Islet of Langerhans (tissue), 1 donor: ENCODE measurements around the gene KIAA1671.

ENCODE experiments used
- FAIRE-seq: peaks from one replicate; lab custom pipeline; 2011; peaks lifted over from hg19 to GRCh38; lab: Jason Lieb, UNC

KIAA1671 gene

DNA sequence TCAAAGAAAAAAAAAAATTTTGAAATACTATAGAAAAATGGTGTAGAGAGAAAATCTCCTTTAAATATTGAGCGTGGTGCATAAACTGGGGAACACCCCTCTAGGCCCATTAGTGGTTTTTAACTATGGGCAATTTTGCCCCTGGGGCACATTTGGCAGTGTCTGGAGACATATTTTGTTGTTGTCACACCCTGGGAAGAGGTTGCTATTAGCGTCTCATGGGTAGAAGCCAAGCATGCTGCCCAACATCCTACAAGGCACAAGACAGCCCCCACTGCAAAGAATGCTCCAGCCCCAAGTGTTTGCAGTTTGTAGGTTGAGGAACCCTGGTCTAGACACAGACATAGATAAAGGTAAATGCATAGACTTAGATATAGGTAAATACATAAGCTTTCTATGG, 92.6 kb downstream of the KIAA1671 start:
- FAIRE-seq, result no peak

DNA sequence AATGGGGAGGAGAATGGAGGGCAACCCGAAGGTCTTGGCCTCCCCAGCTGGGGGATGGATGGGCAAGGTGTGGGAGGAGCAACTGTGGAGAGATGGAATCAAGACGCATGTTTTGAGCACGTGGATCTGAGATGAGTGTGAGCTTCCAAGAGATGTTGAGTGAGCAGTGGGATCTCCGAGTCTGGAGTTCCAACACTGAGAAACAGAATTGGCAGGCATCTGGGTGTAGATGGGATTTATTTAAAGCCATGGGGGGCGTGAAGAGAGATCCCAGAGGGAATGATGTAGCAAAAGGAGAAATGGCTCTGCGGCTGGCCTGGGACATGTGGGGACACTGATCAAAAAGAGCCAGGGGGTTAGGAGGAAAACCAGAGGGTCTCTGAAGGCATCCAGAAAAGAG, 95.6 kb downstream of the KIAA1671 start:
- FAIRE-seq, result no peak

DNA sequence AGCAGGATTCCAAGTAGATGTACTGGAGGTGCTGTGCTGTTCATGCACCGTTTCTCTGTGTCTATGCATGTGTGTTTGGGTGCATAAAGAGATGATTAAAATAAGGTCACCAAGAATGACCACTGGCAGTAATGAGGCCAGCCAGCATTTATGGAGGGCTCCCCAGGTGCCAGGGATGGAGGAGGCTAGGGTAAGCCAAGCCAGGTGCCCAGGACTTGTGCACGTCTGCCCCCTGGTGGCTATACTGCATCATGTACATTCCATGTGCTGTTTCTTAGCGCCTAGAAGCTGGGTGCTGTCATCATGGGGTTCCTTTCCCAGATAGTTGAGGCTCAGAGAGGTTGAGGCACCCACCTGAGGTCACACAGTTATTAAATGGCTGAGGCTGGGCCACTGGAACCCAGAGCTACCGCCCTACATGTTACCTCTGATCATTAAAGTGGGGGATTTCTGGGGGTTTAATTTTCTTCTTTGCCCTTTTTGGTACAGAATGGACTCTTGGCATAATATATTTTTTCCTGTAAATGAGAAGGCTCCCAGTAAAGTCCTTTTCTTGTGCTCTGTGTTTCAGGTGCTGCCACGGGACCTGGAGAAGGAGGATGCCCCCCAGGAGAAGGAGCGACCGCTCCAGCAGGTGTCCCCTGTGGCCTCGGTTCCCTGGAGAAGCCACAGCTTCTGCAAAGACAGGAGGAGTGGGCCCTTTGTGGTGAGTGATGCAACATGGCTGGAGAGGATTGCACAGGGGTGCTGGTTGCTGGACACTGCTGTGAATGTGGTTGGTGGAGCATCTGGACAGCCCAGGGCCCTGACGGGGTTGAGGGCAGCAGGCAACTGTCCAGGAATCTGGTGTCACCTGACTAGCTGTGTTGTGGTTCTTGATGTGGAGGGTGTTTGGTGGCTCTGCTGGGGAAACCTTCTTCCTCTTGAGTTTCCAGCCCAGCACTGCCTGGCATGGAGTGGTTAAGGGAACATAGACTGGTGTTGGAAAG, 96.4 kb downstream of the KIAA1671 start:
- no peak for FAIRE-seq

DNA sequence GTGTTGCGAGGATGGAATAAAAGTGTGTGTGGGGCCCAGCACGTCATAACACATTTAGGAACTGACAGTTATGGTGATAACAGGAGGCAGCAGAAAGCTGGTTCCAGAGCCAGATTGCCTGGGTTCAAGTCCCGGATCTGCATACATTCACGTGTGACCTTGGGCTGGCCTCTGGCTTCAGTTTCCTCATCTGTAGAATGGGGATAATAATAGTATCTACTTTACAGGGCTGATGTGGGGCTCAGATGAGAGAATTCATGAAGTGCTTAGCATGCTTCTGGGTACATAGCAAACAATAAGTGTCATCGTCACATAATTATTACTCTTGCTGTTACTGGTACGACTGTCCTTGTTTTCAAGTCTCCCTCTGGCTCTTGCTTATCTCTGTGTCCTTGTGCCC, 97.3 kb downstream of the KIAA1671 start:
- no peak for FAIRE-seq

DNA sequence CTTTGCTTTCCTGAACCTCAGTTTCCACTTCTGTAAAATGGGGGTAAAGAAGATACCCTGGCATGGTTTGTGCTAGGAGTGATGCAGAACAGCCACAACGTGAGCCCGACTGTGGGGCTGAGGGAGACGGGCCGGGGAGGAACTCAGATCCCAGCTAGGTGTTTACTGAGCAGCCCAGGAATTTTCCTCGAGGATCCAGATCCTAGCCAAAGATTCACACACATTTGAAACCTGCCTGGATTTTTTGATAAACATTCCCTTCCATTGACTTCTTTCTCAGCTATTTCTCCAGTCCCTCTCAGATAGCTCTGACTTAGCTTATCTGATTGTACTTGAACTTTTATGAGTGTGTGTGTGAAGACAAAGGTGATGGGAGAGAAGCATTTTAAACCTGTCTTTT, 98.0 kb downstream of the KIAA1671 start:
- no peak for FAIRE-seq

DNA sequence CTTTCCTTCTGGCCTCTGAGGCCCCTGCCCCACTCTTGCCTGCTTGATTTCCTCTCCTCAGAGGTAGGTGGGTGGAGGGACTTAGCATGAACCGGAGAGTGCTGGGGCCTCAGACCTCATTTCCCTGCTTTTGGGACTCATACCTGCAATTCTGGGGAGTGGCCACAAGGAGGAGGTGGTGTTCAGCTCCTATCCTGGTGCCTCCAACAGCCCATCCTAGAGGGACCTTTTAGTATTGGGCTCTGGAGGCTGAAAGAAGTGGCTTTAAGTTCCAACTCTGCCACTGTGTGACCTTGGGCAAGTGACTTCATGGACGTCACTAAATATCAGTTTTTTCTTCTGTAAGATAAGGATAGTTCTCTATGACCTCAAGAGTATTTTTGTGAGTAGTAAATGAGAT, 98.6 kb downstream of the KIAA1671 start:
- FAIRE-seq, result no peak

DNA sequence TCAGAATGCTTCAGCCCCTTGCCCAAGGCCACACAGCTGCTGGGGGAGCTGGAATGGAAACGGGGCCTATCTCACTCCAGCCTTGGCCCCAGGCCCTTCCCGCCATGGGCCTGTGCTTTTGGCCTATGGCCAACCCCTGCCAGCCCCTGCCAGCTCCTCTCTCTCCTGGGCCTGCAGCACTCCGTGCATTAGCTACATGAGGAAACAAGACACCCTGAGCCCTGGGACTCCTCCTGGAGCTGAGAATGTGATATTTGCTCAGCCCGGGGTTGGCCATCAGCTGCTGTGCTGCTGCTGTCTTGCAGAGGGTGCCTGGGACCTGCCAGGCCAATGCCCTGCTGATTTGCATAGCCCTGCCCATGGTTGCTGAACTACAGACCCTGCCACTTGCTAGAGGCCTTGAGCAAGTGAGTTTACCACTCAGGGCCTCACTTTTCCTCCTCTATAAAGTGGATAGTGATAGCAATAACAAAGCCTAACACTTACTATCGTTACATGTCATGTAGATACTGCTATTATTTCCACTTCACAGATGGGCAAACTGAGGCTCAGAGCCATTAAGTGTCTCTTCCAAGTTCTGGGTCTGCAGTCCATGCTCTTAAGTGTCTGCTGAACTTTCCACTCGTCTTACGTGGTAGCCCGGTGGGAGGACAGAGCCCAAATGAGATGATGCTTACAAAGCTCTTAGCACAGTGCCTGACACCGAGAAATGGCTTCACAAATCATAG, 99.6 kb downstream of the KIAA1671 start:
- FAIRE-seq, result no peak

DNA sequence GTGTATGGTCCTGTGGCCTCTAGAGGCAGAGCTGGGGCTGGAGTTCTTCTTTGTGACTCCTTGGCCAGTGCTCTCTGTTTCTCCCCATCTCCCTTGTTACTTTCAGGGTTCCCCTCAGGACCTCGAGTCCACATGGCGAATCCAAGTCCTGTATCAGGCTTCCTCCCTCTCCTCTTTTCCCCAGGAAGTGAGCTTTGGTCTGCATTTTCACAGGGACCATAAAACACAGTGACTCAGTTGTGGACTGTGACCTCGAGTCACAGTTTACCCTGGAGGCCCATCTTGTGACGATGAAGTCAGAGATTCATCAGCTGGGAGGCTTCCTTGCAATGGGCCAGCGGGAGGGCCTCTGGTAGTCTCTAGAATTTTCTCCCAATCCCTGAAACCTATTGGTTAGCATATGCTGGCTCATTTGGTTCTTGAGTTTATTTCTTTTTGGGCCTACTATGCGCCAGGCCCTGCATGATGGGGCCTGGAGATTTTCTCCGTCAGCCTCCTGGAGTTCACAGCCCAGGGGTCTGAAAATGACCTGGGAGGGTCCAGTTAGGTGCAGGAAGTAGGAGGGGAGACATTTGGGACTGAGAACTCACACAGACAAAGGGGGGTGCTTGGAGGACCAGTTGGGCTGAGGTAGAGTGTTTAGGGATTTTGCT, 100.8 kb downstream of the KIAA1671 start:
- FAIRE-seq, result no peak

DNA sequence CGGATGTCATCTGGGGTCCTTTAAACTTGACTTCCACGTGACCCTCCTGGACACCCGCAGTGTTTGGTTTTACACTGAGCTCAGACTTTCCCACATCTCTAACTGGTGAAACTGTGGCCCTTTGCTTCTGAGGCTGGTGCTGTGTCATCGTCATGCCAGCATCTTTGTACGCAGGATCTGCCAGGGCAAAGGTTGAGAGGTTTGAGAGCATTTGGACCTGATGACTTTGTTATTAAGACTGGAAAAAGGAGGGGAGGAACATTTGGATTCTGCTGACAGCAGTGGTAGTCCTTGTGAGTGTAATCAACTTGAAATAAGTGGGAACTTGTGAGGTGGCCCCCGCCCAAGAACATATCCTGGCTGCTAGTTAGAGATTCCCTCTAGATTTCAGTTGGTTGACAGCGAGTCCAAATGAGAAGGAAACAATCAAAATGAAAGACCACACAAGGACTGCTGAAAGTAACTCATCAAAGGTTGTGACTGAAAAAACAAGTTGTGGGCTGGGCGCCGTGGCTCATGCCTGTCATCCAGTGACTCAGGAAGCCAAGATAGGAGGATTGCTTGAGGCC, 102.5 kb downstream of the KIAA1671 start:
- no peak for FAIRE-seq

DNA sequence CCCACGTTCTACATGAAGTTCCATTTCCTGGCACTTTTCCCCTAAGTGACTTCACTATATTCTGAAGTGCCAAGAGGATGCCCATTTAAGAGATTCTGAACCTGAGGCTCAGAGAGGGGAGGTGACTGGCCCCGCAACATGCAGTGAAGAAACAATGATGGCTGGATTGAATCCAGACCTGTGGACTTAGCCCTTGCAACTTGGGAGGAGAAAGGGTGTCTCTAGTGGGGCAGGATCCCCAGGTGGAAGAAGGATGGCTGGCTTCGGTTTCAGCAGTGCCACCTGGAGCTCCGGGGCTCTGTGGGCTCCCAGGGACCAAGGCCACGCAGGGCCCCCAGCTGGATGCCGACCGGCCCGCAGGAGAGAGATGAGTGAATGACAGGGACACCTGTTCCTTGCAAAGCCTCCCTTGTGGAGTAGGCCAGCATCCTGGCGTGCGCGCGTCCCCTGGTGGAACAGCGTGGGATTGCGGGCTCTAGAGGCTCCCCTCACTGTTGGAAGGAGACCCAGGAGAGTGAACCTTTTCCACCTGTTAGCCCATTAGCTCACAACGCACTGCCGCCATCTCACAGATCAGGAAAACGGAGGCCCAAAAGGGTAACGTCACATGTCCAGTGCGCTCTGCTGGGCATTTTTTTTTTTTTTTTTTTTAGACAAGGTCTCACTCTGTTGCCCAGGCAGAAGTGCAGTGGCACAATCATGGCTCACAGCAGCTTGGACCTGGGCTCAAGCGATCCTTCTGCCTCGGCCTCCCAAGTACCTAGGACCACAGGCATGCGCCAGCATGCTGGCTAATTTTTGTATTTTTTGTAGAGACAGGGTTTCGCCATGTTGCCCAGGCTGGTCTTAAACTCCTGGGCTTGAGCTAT, 104.7 kb downstream of the KIAA1671 start:
- no peak for FAIRE-seq

DNA sequence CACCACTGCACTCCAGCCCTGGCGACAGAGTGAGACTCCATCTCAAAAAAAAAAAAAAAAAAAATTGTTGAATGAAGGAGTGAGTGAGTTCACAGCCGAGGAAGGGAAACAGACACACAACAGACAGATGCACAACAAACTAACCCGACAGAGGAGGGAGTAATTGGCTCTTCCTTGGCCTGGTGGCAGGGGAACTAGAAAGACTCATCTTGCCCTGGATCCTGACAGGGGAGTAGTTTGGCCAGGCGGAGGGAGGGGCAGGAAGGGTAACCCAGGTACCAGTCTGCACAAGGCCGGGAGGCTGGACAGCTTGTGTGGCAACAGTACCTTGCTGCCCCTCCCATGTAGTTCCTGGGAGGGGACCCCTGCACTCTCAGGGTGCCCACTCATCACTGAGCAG, 106.9 kb downstream of the KIAA1671 start:
- FAIRE-seq, result no peak

DNA sequence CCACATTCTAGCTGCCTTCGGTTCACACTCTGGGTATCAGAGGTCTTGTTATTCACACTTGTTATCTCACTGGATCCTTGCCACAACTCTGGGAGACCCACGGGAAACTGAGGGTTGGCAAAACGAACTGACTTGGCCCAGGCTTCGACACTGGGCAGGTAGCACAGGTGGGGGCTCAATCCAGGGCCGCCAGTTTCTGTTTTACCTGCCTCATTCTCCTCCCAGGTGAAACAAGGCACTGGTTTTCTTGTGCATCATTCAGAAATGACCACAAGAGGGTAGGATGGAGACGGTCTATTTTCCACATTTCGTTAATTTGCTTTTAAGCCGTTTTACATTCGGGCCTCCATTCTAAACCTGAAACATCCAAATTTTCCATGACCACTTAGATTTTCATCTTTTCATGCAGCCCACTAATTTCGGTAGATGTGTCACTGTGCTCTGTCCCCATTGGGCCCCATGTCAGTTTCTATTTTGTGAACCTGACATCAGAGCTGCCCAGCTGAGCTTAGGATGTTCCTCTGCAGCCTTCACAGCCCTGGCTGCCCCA, 108.1 kb downstream of the KIAA1671 start:
- FAIRE-seq, result no peak

DNA sequence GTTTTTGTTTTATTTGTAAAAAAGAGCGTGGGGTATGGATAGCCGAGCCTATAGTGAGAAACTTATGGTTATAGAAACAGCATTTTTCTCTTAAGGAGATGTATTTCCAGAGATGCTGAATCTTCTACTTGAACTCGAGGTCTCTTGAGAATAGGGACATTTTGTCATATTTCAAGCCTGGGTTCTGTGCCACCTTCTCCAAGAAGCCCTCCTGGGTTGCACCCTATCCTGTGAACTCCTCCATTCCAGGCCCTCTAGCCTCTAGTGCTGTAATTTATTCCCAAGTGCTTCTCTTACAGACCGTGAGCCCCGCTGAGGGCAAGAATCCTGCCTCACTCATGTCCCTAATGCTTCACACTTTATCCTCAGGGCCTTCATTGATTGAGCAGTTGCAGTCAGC, 108.6 kb downstream of the KIAA1671 start:
- FAIRE-seq, result no peak

DNA sequence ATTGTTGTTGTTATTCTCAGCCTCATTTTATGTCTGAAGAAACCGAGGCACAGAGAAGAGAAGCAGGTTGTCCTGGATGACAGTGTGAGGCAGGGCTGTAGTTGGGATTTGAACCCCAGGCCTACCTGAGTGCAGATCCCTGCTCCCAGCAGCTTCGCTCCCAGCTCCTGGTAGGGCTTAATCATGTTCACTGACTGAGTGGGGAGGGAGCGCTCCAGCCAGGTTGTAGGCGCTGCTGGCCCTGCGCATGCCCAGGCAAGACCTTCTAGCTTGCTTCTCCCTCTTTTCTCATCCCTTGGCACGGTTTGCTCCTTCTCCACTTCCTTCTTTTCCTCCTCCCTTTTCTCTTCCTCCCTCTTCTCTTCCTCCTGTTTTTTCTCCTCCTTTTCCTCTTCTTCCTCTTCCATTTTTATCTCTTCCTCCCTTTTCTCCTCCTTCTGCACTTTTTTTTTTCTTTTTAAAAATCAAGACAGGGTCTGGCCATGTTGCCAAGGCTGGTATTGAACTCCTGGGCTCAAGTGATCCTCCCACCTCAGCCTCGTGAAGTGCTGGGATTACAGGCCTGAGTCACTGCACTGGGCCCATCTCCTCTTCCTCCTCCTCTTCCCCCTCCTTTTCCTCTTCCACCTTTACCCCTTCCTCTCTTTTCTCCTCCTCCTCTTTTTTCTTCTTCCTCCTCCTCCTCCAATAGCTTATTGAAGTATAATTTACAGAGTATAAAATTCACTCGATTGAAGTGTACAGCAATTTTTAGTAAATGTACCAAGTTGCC, 109.3 kb downstream of the KIAA1671 start:
- no peak for FAIRE-seq

DNA sequence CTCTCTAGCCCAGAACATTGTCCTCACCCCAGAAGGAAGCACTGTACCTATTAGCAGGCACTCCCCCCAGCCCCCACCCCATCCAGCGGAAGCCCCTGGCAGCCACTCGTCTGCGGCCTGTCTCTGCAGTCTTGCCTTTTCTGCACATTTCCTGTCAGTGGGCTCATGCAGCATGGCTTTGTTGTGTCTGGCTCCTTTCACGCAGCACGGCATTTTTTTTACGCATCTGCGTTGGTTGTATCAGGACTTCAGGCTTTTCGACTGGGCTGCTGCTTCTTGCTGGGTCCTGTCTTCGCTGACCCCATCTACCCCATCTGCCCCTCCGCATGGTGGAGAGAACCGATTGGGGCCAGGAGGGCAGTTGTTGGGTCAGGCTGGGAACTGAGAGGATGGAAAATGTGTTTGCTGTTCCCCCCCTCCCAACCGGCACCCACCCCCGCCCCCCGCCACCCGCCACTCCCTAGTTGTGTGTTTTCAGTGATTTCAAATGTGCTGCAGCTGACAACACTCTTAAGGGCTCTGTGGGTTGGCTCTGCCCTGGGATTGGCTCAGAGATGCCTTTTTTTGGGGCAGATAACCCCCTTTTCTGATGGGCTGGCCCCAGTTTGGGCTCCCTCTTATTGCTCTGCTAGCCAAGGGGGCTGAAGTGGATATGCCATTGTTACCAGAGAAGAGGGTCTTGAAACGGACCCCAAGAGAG, 110.0 kb downstream of the KIAA1671 start:
- no peak for FAIRE-seq

DNA sequence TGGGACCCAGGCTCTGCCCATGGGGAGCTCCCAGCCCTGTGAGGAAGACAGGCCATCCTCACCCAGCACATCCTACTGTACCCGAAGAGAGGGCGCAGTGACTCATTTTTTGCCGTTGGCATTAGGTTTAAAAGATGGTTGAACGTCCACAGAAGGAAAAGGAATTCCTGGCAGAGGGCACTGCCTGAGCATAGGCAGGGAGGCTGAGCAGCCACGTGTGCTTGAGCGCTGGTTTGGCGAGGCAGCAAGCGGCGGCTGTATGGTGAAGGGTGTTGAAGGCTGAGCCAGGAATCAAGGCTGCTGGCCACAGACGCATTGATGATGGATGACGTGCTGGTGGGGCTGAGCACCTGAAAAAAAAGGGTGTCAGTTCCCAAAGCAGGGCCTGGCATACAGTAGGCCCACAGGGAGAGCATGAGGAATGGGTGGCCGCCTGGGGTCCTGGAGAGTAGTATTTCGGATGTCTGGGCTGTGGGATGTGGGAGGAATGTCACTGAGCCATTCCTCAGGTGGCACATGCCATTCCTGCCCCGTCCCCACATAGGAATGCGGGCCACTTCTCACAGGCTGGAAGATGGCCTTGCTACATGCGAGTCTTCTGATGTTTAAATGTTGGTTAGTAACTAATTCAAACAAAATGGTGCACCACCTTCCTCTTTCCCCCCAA, 112.5 kb downstream of the KIAA1671 start:
- FAIRE-seq, result no peak

DNA sequence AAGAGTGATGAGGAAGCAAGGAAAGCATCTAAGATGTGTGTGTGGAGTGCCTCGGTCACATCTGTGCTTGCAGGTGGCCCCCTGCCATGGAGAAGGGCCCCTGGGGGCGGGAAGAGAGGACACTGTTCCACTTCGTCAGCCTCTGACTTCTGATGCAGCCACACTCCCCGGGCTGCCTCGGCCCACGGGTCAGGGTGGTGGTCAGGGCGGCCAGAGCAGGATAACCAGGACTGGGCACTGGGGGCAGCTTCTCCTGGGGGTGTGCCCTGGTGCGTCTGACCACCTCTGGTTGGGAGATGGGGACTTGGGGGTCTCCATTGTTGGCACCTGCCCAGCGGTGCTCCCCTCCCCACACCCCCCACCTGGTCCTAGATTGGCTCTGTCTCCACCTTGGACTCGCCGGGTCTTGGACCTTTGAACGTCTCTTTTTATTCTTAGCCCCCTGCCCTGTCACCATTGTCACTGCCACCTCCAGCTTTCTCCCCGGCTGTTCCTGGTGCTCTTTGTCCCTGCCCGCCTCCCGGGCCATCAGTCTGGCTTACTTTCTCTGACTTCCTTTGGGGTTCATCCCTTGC, 114.4 kb downstream of the KIAA1671 start:
- no peak for FAIRE-seq

DNA sequence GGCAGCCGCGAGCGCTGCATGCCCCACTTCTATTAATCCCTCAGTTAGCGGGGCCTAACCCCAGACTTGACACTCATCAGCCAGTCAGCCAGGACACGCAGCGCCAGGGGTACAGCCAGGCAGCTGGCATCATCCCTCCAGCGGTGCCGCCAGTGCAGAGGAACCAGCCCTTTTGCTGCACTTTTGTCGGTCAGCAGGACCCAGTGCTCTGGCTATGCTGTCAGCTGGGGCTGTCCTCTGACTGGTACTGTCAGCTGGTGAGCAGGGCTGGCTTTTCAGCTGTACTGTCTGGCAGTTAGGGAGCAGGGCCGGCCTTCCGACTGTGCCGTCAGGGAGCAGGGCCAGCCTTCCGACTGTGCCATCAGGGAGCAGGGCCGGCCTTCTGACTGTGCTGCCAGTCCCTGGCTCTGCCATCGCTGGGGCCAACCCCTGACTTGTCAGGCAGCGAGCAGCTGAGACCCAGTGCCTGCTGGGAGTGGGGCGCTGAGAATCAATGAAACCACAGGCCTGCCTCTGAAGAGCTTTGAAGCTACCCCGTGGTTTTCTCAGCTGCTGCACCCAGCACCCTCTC, 115.4 kb downstream of the KIAA1671 start:
- FAIRE-seq, result no peak

DNA sequence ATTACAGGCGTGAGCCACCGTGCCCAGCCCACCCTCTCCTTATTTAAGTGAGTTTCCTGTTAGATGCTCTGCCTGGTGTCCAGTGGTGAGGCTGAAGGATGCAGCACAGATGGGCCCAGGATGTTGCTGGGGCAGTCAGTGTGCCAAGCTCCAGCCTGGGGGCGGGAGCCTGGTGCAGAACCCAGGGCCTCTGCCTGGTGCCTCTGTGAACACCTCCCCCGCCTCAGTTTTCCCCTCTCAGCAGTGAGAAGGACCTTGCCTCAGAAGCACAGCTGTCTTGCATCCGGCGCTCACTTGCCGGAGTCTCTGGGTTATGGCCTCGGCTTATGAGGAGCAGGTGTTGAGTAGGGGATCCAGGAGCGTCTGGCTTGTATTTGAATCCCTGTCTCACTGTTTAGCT, 116.2 kb downstream of the KIAA1671 start:
- FAIRE-seq, result no peak
